ENCODE results near the gene CC2D2B.
A peak's percentile ranks its signal among the peaks of the same experiment; 100 is the strongest.

Gene CC2D2B

GRCh38 chr10:96056787-96057186 lies 149.0 kb downstream of the CC2D2B start:
- no peak overlapping the region for H3K27ac ChIP-seq

GRCh38 chr10:96061232-96061631 lies 153.5 kb downstream of the CC2D2B start:
- no peak overlapping the region for H3K27ac ChIP-seq
- no peak for DNase-seq (ENCODE audit: low read depth, low spot score)

More at GRCh38 chr10:96056787-96057186, 149.0 kb downstream of the CC2D2B start:
- no peak for DNase-seq (ENCODE audit: low read depth, low spot score)

- DNase-seq (ENCODE audit: low read depth, low spot score) = no peak
- no peak overlapping the region for H3K27ac ChIP-seq
These were observed 164.9 kb downstream of the CC2D2B start for GRCh38 chr10:96072674-96073073.

GRCh38 chr10:96073722-96074121 lies 165.9 kb downstream of the CC2D2B start:
- peak; percentile 62 for DNase-seq (ENCODE audit: low read depth, low spot score)
- no peak overlapping the region for H3K27ac ChIP-seq

GRCh38 chr10:96074776-96075175 lies 167.0 kb downstream of the CC2D2B start:
- no peak overlapping the region for H3K27ac ChIP-seq
- no peak for DNase-seq (ENCODE audit: low read depth, low spot score)

- H3K27ac ChIP-seq = no peak overlapping the region
- no peak for DNase-seq (ENCODE audit: low read depth, low spot score)
These were observed 168.2 kb downstream of the CC2D2B start for GRCh38 chr10:96075977-96076376.

GRCh38 chr10:96077156-96077555 lies 169.4 kb downstream of the CC2D2B start:
- H3K27ac ChIP-seq = no peak overlapping the region
- no peak for DNase-seq (ENCODE audit: low read depth, low spot score)

- no peak for DNase-seq (ENCODE audit: low read depth, low spot score)
- no peak overlapping the region for H3K27ac ChIP-seq
These were observed 174.4 kb downstream of the CC2D2B start for GRCh38 chr10:96082153-96082552.
